Stimulated activated naive CD8-positive, alpha-beta T cell treated with anti-CD3 and anti-CD28 coated beads, Interleukin-15, amount 100 ng/mL, for 72 hours (primary cell): Measurements from ENCODE around the gene HOXA3.

Source experiments
- ATAC-seq: fragments of 150-1000 bp; cut with Tn5 transposase; 2 replicates; pipeline ENCODE4 v1.10.0; 2021; ENCODE audit warnings: mild to moderate bottlenecking, moderate library complexity
- DNase-seq, 2 donors: peaks; one replicate each; pipeline ENCODE4 v3.0.0; 2021 to 2022
- H3K27ac Mint-ChIP-seq, 2 donors: one replicate each; pipeline ENCODE4 v1.8.0; 2022; ENCODE audit warnings: mild to moderate bottlenecking in 2 of 2, mixed read lengths in 2 of 2, moderate library complexity in 2 of 2
- H3K27me3 Mint-ChIP-seq: one replicate; pipeline ENCODE4 v1.8.0; 2022; ENCODE audit warnings: mixed read lengths
- H3K4me1 Mint-ChIP-seq: one replicate; pipeline ENCODE4 v1.8.0; 2022; ENCODE audit warnings: mild to moderate bottlenecking, mixed read lengths
- H3K4me3 Mint-ChIP-seq, 2 donors: one replicate each; pipeline ENCODE4 v1.8.0; 2022; ENCODE audit warnings: mild to moderate bottlenecking in 2 of 2, mixed read lengths in 2 of 2, moderate library complexity in 1 of 2
- H3K9me3 Mint-ChIP-seq, 2 donors: one replicate each; pipeline ENCODE4 v1.8.0; 2022; ENCODE audit warnings: mixed read lengths in 2 of 2

Gene HOXA3

DNA sequence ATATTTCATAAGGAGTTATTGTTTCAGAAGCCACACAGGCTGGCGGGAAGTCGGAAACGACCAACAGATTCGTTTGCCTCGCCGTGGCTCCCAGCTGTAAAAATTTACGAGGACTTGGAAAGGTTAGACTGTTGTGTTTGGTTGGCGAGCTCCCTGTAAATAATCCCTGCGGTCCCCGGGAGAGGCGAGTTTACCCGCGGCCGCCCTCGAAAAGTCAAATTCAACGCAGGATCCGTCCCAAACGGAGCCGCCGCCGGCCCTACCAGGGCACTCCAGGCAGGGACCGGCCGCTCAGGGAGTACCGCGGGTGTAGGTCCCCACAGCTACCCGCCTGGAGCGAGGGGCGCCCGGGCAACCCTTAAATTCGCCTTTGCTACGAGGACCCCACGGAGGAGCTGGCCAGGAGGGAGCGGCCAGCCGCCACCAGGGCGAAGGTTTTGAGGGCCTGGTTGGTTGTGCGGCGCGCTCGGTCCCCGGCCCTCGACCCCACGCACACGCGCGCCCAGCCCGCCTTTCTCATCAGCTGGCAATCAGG is 13.7 kb upstream of the HOXA3 start:
- ATAC-seq (no peak), DNase-seq (no peak)
- H3K4me3 Mint-ChIP-seq, result peak overlapping the region; percentile 61 to 62
- H3K27me3 Mint-ChIP-seq, result peaks cover 99% of the 10 kb centered on the region
- peak overlapping the region in 1 of 2 donors; percentile 91 for H3K27ac Mint-ChIP-seq
- no peaks in the 10 kb centered on the region for H3K9me3 Mint-ChIP-seq
- H3K4me1 Mint-ChIP-seq, result peaks cover 54% of the 10 kb centered on the region

DNA sequence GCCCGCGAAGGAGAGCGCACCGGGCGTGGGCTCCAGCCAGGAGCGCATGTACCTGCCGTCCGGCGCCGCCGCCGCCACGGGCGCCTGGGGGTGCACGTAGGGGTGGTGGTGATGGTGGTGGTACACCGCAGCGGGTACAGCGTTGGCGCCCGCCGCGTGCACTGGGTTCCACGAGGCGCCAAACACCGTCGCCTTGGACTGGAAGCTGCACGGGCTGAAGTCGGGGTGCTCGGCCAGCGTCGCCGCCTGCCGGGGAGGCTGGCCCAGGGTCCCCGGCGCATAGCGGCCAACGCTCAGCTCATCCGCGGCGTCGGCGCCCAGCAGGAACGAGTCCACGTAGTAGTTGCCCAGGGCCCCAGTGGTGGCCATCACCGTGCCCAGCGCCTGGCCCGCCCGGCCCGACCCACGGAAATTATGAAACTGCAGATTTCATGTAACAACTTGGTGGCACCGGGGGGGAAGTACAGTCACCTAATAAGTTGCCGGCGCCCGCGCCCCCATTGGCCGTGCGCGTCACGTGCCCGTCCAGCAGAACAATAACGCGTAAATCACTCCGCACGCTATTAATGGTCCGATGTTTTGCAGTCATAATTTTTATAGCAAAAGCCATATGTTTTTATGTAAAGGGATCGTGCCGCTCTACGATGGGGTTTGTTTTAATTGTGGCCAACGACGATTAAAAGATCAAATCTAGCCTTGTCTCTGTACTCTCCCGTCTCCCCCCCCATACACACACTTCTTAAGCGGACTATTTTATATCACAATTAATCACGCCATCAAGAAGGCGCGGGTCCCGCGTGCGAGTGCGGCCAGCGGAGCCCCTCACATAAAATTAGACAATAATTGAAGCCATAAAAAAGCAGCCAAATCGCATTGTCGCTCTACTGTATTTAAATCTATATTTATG is 13.0 kb upstream of the HOXA3 start, which contains the start of gene HOXA9:
Gene HOXA9 (minus strand): TSS at position 449 of the 907 bp plus-strand sequence. CDS start 80 bp downstream, at position 369.
- peaks cover 59% of the 10 kb centered on the region for H3K4me1 Mint-ChIP-seq
- DNase-seq (no peak), ATAC-seq (no peak)
- peak within 1 kb of the TSS in 1 of 2 donors; percentile 91 for H3K27ac Mint-ChIP-seq
- no peaks in the 10 kb centered on the region for H3K9me3 Mint-ChIP-seq
- H3K4me3 Mint-ChIP-seq, result peak within 1 kb of the TSS; percentile 61 to 62
- peaks cover 99% of the 10 kb centered on the region for H3K27me3 Mint-ChIP-seq

DNA sequence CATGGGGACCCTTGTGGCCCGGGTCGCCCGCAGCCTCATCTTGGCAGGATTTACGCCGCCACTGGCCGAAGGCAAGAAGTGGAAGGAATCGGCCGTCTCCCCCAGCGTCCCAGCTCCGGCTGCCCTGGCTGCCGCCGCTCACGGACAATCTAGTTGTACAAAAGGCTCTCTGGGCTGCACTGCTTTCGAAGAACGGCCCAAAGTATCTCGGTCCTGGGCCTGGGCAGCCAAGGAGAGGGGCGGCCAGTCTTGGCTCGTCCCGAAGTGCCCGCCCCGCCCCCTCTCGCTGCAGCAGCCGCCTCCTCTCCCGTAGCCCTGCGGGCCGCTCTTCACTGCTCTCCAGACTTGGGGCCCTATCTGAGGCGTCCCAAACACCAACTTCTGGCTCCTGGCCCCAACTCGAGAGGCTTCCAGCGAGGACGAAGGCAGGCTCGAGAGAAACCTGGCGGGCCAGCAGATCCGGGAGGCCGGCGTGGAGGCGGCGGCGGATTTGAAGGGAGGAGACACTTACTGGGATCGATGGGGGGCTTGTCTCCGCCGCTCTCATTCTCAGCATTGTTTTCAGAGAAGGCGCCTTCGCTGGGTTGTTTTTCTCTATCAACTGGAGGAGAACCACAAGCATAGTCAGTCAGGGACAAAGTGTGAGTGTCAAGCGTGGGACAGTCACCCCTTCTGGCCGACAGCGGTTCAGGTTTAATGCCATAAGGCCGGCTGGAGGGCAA is 12.1 kb upstream of the HOXA3 start:
- no peaks in the 10 kb centered on the region for H3K9me3 Mint-ChIP-seq
- H3K27me3 Mint-ChIP-seq, result peaks cover 99% of the 10 kb centered on the region
- DNase-seq (no peak), ATAC-seq (no peak)
- H3K4me1 Mint-ChIP-seq, result peaks cover 64% of the 10 kb centered on the region
- peak overlapping the region in 1 of 2 donors; percentile 72 for H3K27ac Mint-ChIP-seq
- H3K4me3 Mint-ChIP-seq, result peak overlapping the region; percentile 50 to 56

DNA sequence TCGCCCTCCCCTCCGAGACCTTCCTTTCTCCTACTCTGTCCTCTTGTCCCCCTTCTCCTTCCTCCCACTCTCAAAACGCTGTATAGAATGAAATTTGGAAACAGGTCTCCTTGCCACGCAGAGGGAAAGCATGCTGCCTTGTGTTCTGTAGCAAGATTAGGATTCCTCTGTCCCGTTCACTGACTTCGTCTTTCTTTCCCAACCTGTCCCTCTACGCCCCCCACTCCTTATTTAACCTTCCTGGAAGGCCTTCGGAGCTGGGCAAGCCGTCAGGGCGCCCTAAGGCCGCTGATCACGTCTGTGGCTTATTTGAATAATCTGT is 11.6 kb upstream of the HOXA3 start:
- peak overlapping the region in 1 of 2 donors; percentile 56 for H3K4me3 Mint-ChIP-seq
- H3K27ac Mint-ChIP-seq, result peak overlapping the region in 1 of 2 donors; percentile 72
- ATAC-seq, result no peak
- H3K4me1 Mint-ChIP-seq, result peaks cover 61% of the 10 kb centered on the region
- H3K9me3 Mint-ChIP-seq, result no peaks in the 10 kb centered on the region
- no peak for DNase-seq
- peaks cover 99% of the 10 kb centered on the region for H3K27me3 Mint-ChIP-seq

DNA sequence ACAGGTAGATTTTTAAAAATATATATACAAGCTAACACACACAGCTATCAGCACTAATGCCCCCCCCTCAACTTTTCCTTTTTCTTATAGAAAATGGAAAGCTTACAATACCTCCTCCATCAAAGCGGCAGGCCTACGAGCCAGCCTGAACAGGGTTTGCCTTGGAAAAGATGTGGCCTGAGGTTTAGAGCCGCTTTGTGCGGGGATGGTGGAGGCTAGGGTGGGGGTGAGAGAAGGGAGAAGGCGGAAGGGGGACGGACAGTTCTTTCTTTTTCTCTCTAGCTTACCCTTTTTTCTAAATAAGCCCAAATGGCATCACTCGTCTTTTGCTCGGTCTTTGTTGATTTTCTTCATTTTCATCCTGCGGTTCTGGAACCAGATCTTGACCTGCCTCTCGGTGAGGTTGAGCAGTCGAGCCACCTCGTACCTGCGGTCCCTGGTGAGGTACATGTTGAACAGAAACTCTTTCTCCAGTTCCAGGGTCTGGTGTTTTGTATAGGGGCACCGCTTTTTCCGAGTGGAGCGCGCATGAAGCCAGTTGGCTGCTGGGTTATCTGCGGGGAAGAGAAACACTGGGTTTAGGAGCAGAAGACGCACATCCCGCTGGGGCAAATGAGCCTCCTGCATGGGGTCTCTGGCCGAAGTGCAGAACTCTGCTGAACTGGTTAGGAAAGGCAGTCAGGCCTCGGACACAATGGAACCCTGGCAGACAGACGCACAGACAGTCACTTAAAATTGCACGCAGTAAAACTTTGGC is 11.1 kb upstream of the HOXA3 start:
- Mint-ChIP-seq H3K9me3 (no peaks in the 10 kb centered on the region), H3K27me3 (peaks cover 99% of the 10 kb centered on the region), H3K4me3 (no peak overlapping the region), H3K27ac (no peak overlapping the region), H3K4me1 (peaks cover 61% of the 10 kb centered on the region)
- no peak for DNase-seq
- ATAC-seq, result no peak

DNA sequence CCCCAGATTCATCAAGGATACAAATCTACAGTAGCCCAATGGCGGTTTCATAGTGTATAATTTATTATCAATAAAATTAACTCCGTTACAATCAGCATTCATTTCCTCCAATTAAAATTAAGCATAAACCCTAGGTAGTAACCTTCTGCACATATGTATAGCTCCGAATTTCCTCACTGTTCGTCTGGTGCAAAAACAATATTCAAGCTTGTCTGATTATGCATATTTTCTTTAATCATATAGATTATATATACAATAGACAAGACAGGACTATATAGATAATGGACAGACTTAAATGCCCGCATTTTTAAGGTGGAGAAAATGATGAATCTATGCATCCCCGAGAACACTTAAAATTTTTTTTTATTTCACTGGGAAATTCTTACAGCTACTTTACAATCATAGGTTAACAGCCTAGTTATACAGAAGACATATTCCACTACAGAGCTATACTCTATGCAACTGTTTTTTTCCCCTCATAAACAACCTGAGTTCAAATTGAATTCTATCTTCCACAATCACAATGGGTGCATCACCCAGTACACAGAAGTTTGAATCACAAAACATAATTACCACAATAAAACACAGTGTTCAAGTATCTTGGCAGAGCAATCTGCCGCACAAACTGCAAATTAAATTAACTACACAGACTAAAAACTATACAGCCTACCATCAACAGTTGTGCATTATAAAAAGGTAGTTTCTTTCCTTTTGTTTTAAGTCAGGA is 10.3 kb upstream of the HOXA3 start:
- H3K27me3 Mint-ChIP-seq, result peaks cover 99% of the 10 kb centered on the region
- H3K27ac Mint-ChIP-seq, result no peak overlapping the region
- H3K9me3 Mint-ChIP-seq, result no peaks in the 10 kb centered on the region
- DNase-seq, result no peak
- no peak for ATAC-seq
- peaks cover 66% of the 10 kb centered on the region for H3K4me1 Mint-ChIP-seq
- H3K4me3 Mint-ChIP-seq, result no peak overlapping the region

DNA sequence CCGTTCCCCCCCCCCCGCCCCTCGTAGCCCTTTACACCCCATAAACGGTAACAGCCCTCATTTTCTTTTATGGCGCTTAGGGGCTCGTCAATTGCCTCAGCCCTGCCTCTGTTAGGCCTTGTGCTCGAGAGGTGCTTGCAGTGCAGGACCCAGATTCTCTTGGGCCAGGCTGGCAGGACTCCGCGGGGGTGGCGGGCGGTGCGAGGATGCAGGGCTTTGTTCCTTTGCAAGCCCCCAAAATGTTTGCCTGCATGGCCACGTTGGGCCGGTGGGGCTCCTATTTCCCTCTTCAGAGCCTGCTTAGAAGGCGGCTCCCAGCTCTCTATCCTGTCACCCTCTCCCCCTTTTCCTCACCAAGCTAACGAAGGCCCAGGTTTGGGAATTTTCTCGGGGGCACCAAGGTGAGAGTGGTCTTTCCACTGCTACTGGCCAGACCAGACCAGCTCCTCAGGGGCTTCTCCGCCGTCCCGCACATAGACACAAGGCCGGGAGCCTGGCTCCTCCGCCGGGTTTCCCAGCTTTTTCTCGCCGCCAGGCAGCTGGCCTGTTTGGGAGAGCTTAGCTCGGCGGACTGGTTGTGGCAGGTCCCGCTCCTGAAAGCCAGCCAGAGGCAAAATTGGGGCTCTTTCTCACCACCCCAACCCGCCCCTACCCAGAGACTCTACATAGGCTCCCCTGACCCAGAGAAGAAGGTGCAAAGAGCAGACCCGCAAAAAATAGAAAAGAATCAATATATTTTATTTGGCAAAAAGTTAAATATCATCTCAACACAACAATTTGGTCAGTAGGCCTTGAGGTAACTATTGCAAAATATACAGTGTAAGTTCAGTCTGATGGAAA is 9.6 kb upstream of the HOXA3 start:
- ATAC-seq (no peak), DNase-seq (no peak)
- Mint-ChIP-seq H3K4me3 (no peak overlapping the region), H3K27me3 (peaks cover 99% of the 10 kb centered on the region), H3K9me3 (no peaks in the 10 kb centered on the region), H3K4me1 (peaks cover 66% of the 10 kb centered on the region), H3K27ac (no peak overlapping the region)

DNA sequence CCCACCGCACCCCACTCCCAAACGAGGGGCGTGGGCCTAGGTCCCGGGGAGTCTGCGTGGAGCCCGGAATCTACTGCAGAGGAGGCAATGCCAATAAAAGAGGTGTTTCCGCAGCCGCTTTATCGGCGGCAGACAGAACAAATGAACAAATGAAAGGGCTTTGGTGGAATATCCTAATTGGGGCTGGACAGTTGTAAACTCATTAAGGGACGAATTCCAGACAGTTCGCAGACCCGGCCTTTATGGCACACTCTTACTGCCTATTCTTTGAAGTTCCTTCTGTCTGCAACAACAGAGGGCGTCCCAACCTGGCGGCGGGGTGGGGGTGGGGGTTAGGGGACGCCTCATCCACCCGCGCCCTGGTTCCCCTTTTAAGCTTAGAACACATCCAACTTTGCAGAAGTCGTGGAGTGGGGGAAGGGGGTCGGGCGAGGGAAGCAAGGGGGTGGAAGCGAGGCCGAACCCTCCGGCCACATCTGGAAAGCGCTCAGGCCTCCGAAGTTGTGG is 8.9 kb upstream of the HOXA3 start:
- peak overlapping the region; percentile 67 to 73 for H3K4me3 Mint-ChIP-seq
- DNase-seq (no peak), ATAC-seq (no peak)
- peaks cover 63% of the 10 kb centered on the region for H3K4me1 Mint-ChIP-seq
- no peak overlapping the region for H3K27ac Mint-ChIP-seq
- H3K9me3 Mint-ChIP-seq, result no peaks in the 10 kb centered on the region
- H3K27me3 Mint-ChIP-seq, result peaks cover 99% of the 10 kb centered on the region

DNA sequence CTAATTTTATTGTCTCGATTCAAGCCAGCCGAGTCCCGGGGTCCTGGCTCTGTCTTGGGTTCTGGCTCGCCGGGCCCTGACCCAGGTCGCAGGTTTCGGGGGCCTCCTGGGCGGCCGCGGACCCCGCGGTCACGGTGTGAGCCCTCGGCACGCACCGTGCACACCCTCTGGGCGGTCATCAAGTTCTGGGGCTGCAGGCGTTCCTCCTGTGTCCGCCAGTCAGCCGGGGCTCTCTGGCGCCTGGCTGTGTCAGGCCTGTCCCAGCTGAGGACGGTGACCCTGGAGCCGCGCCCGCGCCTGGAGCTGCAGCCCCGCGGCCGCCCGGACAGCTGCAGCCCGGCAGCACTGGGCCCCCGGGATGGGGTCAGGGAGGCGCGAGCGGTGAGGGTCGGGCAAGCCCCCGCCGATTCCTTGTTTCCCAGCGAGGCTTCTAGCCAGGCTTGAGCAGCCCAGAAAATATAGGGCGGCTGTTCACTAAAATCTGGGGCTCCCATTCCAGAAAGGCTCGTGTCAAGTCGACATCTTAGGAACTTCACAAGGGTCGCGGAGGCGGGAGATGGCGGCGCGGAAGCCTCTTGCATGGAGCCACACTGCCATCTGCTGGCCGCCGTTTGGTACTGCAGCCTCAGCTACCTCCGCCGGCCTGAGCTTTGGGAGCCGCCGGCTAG is 8.3 kb upstream of the HOXA3 start:
- H3K4me1 Mint-ChIP-seq, result peaks cover 63% of the 10 kb centered on the region
- no peak overlapping the region for H3K27ac Mint-ChIP-seq
- H3K27me3 Mint-ChIP-seq, result peaks cover 99% of the 10 kb centered on the region
- DNase-seq (peak; percentile 80 to 85), ATAC-seq (peak; percentile 61)
- H3K4me3 Mint-ChIP-seq, result peak overlapping the region; percentile 67 to 73
- no peaks in the 10 kb centered on the region for H3K9me3 Mint-ChIP-seq

DNA sequence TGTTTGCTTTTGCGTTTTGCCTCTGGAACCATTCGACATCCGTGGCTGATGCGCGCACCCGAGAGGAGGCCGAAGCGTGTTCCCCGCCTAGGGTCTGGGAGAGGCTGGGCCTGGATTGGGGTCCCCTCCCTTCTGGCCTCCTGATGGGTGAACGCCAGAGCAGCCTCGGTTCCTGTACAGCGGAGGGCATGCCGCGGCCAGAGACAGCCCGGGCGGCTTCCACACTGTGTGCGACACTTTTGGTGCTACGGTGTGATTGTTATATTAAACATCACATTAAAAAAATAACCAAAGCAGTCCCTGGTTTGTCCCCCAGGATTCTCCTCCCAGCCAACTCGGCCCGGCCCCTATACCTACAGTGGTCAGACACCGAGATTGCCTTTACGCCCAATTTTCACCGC is 7.8 kb upstream of the HOXA3 start:
- peak; percentile 41 for ATAC-seq
- Mint-ChIP-seq H3K27ac (no peak overlapping the region), H3K4me1 (peaks cover 65% of the 10 kb centered on the region), H3K9me3 (no peaks in the 10 kb centered on the region), H3K4me3 (peak overlapping the region; percentile 58 to 73), H3K27me3 (peaks cover 99% of the 10 kb centered on the region)
- DNase-seq, result no peak

DNA sequence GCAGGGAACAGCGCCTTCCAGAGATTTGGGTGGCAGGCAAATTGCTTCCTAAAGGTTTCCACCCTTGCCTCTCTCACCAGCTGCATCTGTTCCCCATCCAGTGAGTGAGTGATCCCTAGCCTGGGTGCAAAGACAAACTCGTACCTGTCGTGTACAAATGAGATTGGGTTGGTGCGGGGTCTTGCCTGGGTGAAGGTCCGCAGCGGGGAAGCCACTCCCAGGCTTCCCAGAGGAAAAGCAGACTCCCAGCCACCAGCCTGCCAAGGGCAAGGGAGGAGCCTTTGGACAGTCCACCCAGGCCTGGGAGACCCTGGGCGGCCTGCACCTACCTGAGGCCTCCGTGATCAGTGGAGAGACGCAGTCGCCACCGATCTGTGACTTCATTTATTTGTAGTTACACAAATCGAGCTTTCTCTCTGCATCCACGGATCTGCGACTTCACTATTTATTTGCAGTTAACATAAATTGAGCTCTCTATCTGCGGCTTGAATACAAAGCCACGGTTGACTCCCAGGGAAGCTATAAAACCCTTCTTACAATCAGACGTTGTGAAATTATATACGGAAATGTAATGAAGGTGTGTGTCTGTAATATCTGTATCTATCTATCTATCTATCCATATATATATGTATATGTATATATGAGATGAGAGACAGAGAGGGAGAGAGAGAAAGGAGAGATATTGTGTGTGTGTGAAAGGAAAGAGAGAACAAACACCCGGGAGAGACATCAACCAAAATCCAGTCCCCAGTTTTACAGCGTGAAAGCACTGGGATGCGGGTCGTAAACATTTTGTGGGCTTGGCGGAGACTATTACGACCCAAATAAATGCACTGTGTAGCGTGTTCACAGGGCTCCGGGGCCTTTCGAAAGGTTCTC is 7.1 kb upstream of the HOXA3 start:
- ATAC-seq, result no peak
- Mint-ChIP-seq H3K27me3 (peaks cover 99% of the 10 kb centered on the region), H3K27ac (no peak overlapping the region), H3K4me3 (peak overlapping the region; percentile 29 to 58), H3K4me1 (peaks cover 67% of the 10 kb centered on the region), H3K9me3 (no peaks in the 10 kb centered on the region)
- DNase-seq, result no peak

DNA sequence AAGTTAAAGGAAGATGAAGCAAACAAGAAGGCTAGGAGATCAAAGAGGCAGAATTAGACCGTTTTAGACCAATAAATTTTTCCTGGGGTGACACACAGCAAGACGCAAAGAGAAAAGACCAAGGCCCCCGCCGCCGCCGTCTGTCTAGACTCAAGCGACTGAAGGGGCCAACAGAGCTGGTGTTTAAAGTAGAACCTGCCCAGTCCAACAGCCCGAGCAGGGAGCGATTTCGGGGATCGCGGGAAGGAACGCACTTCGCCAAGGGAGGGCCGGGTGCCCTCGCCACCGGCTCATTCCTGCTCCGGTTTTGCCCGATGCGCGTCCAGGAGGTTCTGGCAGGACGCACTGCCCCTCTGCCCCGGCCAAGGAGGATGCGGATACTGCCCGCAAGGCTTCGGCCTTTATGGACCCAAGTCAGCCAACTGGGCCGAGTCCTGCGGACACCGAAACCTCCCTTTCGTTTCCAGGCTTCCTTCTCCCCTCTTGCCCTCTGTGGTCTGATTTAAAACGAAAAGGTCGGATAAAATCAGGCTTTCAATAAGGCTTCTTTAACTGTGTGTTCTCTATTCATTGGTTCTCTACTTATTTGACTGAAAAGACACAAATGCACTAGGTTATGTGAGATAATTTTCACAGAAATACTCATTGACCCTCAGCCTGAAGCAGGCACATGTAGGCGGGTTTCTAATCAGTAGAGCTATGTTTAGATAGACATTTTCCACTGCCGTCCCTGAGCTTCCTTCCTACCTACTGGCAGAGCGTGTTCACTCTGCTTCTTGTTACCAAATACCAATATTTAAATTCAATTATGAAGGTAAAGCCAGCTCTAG is 6.3 kb upstream of the HOXA3 start:
- no peak overlapping the region for H3K27ac Mint-ChIP-seq
- H3K9me3 Mint-ChIP-seq, result no peaks in the 10 kb centered on the region
- ATAC-seq (no peak), DNase-seq (no peak)
- peaks cover 64% of the 10 kb centered on the region for H3K4me1 Mint-ChIP-seq
- H3K27me3 Mint-ChIP-seq, result peaks cover 99% of the 10 kb centered on the region
- peak overlapping the region; percentile 46 for H3K4me3 Mint-ChIP-seq
